Natural killer cell (primary cell): ENCODE results near the gene SDR42E1. TPM values are rescaled to one million over a fixed set of nuclear protein-coding genes. Genes with fewer than 3 reads are reported as not detected.
"Not testable (repeated sequence)": the region's sequence is repeated elsewhere in the genome, so short reads cannot be mapped to it uniquely, and the experiment has no call there.

Experiments used
- ATAC-seq, 3 donors: fragments of 150-1000 bp in 2 of 3; fragments of 200-7000 bp in 1 of 3; cut with Tn5 transposase; 1 replicate in 1 of 3; 2 replicates in 2 of 3; pipeline ENCODE4 v1.10.0; 2021; ENCODE audit warnings: mild to moderate bottlenecking in 2 of 3, moderate library complexity in 2 of 3
- DNase-seq, 2 donors: peaks; one replicate each; pipeline versions ENCODE4 v3.0.0 to v3.0.0-alpha.2; 2013 to 2021; ENCODE audit warnings: mixed read lengths in 1 of 2
- H3K27ac ChIP-seq: one replicate; pipeline ENCODE4 v1.5.1; 2013; ENCODE audit warnings: mild to moderate bottlenecking, low read length
- H3K27me3 ChIP-seq: one replicate; pipeline ENCODE4 v1.6.1; 2013; ENCODE audit warnings: low read length; ENCODE audit not compliant: control insufficient read depth, insufficient read depth
- H3K36me3 ChIP-seq: one replicate; pipeline ENCODE4 v1.6.1; 2013; ENCODE audit warnings: low read length; ENCODE audit not compliant: control insufficient read depth, insufficient read depth
- H3K4me1 ChIP-seq: one replicate; pipeline ENCODE4 v1.6.1; 2013; ENCODE audit warnings: low read length; ENCODE audit not compliant: control insufficient read depth, insufficient read depth
- H3K4me3 ChIP-seq: one replicate; pipeline ENCODE4 v1.5.1; 2013; ENCODE audit warnings: low read length
- H3K9me3 ChIP-seq: one replicate; pipeline ENCODE4 v1.6.1; 2013; ENCODE audit warnings: low read length; ENCODE audit not compliant: control insufficient read depth, insufficient read depth
- H3K27ac Mint-ChIP-seq, 2 donors: one replicate each; pipeline ENCODE4 v1.8.0; 2022; ENCODE audit warnings: mild to moderate bottlenecking in 2 of 2, mixed read lengths in 2 of 2, moderate library complexity in 1 of 2
- H3K27me3 Mint-ChIP-seq, 2 donors: one replicate each; pipeline ENCODE4 v1.8.0; 2022; ENCODE audit warnings: low read depth in 2 of 2, mixed read lengths in 2 of 2
- H3K36me3 Mint-ChIP-seq: one replicate; pipeline ENCODE4 v1.8.0; 2022; ENCODE audit warnings: mixed read lengths
- H3K4me1 Mint-ChIP-seq, 2 donors: one replicate each; pipeline ENCODE4 v1.8.0; 2022; ENCODE audit warnings: mixed read lengths in 2 of 2
- H3K4me3 Mint-ChIP-seq: one replicate; pipeline ENCODE4 v1.8.0; 2022; ENCODE audit warnings: mild to moderate bottlenecking, moderate library complexity, mixed read lengths
- H3K9me3 Mint-ChIP-seq, 2 donors: one replicate each; pipeline ENCODE4 v1.8.0; 2022; ENCODE audit warnings: mixed read lengths in 2 of 2
- WGBS: methylation state at CpG from one replicate; pipeline ENCODE4 v1.1.7; 2013; ENCODE audit warnings: missing lambda C conversion rate; ENCODE audit not compliant: insufficient coverage; 5-methylcytosine and 5-hydroxymethylcytosine counted together
- intact Hi-C: fragments of 100-400 bp; cut with micrococcal nuclease; formaldehyde crosslinking; loops from one replicate; pipeline ENCODE4 v1.14.2; 2022
- total RNA-seq, 4 donors: library from RNA; stranded (reverse); fragments of 120-200 nt in 1 of 4; gene quantifications; one replicate each; pipeline versions ENCODE4 v1.2.3 to v1.2.4, GENCODE V29; 2013 to 2022
- TF ChIP-seq, protein P1 (sequence below): fragments of 200-600 bp; IDR thresholded peaks from one replicate; pipeline ENCODE4 v1.8.0; 2022; ENCODE audit warnings: antibody characterized with exemption

SDR42E1 gene
- total RNA-seq, 3 donors from 2014 or later (not counting 1 experiment from before 2014, with no cell fraction given): 3.6 to 8.5 (median 6.3) TPM

DNA sequence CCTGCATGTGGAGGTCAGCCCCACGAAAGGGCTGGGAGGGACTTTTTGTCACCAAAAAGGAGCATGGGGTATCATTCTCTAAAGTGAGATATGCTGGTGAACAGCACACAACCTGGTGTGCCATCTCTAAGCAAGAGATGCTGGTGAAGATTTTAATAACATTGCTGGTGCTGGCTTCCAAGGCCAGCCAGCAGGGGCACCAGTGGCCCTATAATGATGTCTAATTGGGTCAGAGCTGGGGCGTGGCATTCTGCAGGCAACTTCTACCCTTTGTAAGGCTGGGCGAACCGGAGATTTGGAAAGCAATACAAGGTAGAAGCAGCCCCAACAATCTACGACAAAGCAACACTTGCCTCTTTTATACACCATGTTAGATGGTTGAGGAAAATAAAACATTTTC, 16.8 kb downstream of the SDR42E1 start:
- no peaks in the 10 kb centered on the region for H3K4me1 ChIP-seq
- Mint-ChIP-seq H3K27me3 (no peaks in the 10 kb centered on the region), H3K27ac (no peak overlapping the region), H3K4me1 (peaks cover 0 to 7% of the 10 kb centered on the region in 2 donors), H3K36me3 (peaks cover 15% of the 10 kb centered on the region), H3K9me3 (no peaks in the 10 kb centered on the region), H3K4me3 (no peak overlapping the region)
- no peaks in the 10 kb centered on the region for H3K27me3 ChIP-seq
- DNase-seq: peak in 1 of 2 donors; percentile 9
- no peak overlapping the region for H3K4me3 ChIP-seq
- no peak for ATAC-seq
- intact Hi-C loops: no loop called here
- no peak overlapping the region for H3K27ac ChIP-seq
- TF ChIP-seq, protein P1, sequence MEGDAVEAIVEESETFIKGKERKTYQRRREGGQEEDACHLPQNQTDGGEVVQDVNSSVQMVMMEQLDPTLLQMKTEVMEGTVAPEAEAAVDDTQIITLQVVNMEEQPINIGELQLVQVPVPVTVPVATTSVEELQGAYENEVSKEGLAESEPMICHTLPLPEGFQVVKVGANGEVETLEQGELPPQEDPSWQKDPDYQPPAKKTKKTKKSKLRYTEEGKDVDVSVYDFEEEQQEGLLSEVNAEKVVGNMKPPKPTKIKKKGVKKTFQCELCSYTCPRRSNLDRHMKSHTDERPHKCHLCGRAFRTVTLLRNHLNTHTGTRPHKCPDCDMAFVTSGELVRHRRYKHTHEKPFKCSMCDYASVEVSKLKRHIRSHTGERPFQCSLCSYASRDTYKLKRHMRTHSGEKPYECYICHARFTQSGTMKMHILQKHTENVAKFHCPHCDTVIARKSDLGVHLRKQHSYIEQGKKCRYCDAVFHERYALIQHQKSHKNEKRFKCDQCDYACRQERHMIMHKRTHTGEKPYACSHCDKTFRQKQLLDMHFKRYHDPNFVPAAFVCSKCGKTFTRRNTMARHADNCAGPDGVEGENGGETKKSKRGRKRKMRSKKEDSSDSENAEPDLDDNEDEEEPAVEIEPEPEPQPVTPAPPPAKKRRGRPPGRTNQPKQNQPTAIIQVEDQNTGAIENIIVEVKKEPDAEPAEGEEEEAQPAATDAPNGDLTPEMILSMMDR: no peak
- no peaks in the 10 kb centered on the region for H3K9me3 ChIP-seq
- H3K36me3 ChIP-seq: peaks cover 18% of the 10 kb centered on the region
- 89% methylated on average over 2 of the region's 5 CpGs for WGBS

DNA sequence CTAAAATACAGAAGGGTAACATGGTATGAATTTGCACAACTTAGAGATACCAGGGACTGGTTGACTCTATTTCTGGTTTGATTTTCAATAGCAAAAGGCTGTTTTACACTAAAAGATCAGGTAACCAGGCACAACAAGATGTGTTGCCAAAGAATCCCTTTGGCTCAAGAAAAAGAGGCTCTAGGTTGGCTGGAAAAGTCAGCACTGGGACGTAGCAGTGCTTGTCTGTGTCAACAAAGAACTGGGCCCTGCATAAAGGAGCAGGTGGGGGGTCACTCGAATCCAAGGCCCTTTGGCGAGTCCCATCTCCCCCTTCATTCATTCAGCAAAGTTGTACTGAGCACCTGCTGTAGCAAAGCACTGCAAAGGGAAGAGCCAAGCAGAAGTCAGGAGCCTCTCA, 18.4 kb downstream of the SDR42E1 start:
- H3K27ac Mint-ChIP-seq: no peak overlapping the region
- H3K27me3 Mint-ChIP-seq: no peaks in the 10 kb centered on the region

DNA sequence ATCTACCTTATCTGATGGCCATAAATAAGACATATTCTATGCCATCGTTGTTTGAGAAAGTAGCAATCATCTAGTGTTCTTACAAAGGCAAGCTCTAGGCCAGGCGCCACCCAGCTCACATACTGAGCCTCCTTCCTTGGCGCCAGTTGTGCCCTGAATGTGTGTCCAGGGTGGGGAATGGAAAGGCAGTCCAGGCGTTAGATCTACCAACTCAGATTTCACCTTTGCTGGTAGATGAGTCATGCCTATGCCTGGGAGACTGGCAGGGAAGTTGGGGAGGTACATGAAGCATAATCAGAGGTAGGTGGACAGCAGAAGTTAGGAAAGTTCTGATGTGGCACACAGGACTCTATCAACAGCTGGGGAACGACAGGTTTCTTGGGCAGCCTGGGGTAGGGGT, 23.6 kb downstream of the SDR42E1 start:
- Histone ChIP-seq H3K27ac (no peak overlapping the region), H3K4me3 (no peak overlapping the region), H3K4me1 (no peaks in the 10 kb centered on the region), H3K9me3 (no peaks in the 10 kb centered on the region), H3K27me3 (no peaks in the 10 kb centered on the region), H3K36me3 (no peaks in the 10 kb centered on the region)
- no peaks in the 10 kb centered on the region for H3K4me1 Mint-ChIP-seq
- ATAC-seq: no peak
- no peaks in the 10 kb centered on the region for H3K36me3 Mint-ChIP-seq
- no peak overlapping the region for H3K27ac Mint-ChIP-seq
- no peak overlapping the region for H3K4me3 Mint-ChIP-seq
- WGBS: 91% methylated on average over 5 of the region's 5 CpGs
- no peak for DNase-seq
- TF ChIP-seq, protein P1: no peak
- H3K9me3 Mint-ChIP-seq: no peaks in the 10 kb centered on the region
- peaks cover 11 to 30% of the 10 kb centered on the region in 2 donors for H3K27me3 Mint-ChIP-seq
- intact Hi-C loops: no loop called here

More for the DNA sequence above, 18.4 kb downstream of the SDR42E1 start:
- Histone ChIP-seq H3K27ac (no peak overlapping the region), H3K4me3 (no peak overlapping the region), H3K27me3 (no peaks in the 10 kb centered on the region), H3K4me1 (no peaks in the 10 kb centered on the region), H3K36me3 (peaks cover 11% of the 10 kb centered on the region), H3K9me3 (no peaks in the 10 kb centered on the region)
- intact Hi-C loops: no loop called here
- Mint-ChIP-seq H3K4me3 (no peak overlapping the region), H3K36me3 (peaks cover 8% of the 10 kb centered on the region), H3K9me3 (no peaks in the 10 kb centered on the region), H3K4me1 (peaks cover 0 to 7% of the 10 kb centered on the region in 2 donors)
- ATAC-seq (no peak), DNase-seq (no peak)
- WGBS: 90% methylated on average over 3 of the region's 3 CpGs
- TF ChIP-seq, protein P1: no peak

DNA sequence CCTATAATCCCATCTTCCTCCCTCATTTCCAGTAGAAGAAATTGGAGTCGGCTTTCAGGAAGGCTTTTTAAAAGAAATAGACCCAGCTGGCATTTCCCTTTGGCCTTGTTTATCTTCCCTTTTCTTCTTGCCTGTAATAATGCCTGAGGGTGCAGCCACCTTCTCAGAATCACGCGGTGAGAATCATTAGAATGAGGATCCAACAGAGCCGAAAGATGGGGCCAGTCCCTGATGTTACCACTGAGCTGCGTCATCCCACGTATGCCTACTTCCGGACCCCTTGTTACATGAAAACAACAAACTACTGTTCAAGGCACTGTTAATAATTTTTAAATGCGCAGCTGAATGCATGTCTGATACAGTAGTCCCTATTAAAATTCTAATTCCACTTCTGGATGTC, 24.1 kb downstream of the SDR42E1 start:
- Histone ChIP-seq H3K27me3 (no peaks in the 10 kb centered on the region), H3K27ac (no peak overlapping the region), H3K36me3 (no peaks in the 10 kb centered on the region), H3K9me3 (no peaks in the 10 kb centered on the region), H3K4me1 (no peaks in the 10 kb centered on the region), H3K4me3 (no peak overlapping the region)
- no peaks in the 10 kb centered on the region for H3K36me3 Mint-ChIP-seq
- intact Hi-C loops: no loop called here
- ATAC-seq (no peak), DNase-seq (no peak)
- no peak overlapping the region for H3K27ac Mint-ChIP-seq
- TF ChIP-seq, protein P1: no peak
- peaks cover 11 to 34% of the 10 kb centered on the region in 2 donors for H3K27me3 Mint-ChIP-seq
- H3K4me1 Mint-ChIP-seq: no peaks in the 10 kb centered on the region
- H3K4me3 Mint-ChIP-seq: no peak overlapping the region
- WGBS: 94% methylated on average over 8 of the region's 8 CpGs
- no peaks in the 10 kb centered on the region for H3K9me3 Mint-ChIP-seq

DNA sequence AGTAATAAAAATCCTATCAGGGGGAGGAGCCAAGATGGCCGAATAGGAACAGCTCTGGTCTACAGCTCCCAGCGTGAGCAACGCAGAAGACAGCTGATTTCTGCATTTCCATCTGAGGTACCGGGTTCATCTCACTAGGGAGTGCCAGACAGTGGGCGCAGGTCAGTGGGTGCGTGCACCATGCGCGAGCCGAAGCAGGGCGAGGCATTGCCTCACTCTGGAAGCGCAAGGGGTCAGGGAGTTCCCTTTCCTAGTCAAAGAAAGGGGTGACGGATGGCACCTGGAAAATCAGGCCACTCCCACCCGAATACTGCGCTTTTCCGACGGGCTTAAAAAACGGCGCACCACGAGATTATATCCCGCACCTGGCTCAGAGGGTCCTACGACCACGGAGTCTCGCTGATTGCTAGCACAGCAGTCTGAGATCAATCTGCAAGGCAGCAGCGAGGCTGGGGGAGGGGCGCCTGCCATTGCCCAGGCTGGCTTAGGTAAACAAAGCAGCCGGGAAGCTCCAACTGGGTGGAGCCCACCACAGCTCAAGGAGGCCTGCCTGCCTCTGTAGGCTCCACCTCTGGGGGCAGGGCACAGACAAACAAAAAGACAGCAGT, 33.8 kb downstream of the SDR42E1 start:
- ATAC-seq, intact Hi-C loops, H3K27me3 ChIP-seq, H3K27ac ChIP-seq, H3K9me3 ChIP-seq, H3K9me3 Mint-ChIP-seq, H3K36me3 Mint-ChIP-seq, DNase-seq, H3K27me3 Mint-ChIP-seq, H3K4me1 ChIP-seq, H3K4me3 Mint-ChIP-seq, H3K4me1 Mint-ChIP-seq, H3K4me3 ChIP-seq, H3K36me3 ChIP-seq, H3K27ac Mint-ChIP-seq: not testable (repeated sequence)
- WGBS: 95% methylated on average over 25 of the region's 26 CpGs
